MCF 10A (cell line): ENCODE measurements around the gene SLC9A7. TPM values are rescaled to one million over a fixed set of nuclear protein-coding genes. Genes with fewer than 3 reads are reported as not detected.

Experiments used
- BruUV-seq: library from RNA; stranded (reverse); fragments of 400-500 nt; replicated peaks from 2 replicates; lab custom pipeline; 2021; lab: Mats Ljungman, UMichigan
- CTCF ChIA-PET: fragments of 300-600 bp; sonication (Branson Sonifier 250); formaldehyde crosslinking; extraction: SDS; loops from one replicate; lab custom pipeline; 2021; ENCODE audit warnings: antibody characterized with exemption, inconsistent platforms; lab: Yijun Ruan, JAX
- POLR2A ChIA-PET: fragments of 300-600, 350-650 bp; sonication (Branson Sonifier 250); formaldehyde crosslinking; extraction: SDS; loops from one replicate; lab custom pipeline; 2020; ENCODE audit warnings: antibody characterized with exemption, inconsistent platforms; lab: Yijun Ruan, JAX
- DNase-seq: peaks from one replicate; pipeline ENCODE4 v3.0.0-alpha.2; 2018; ENCODE audit not compliant: unreplicated experiment
- H3K27ac Mint-ChIP-seq: one replicate; pipeline ENCODE4 v1.8.0; 2022; ENCODE audit warnings: mild to moderate bottlenecking, low read depth, mixed read lengths; ENCODE audit not compliant: unreplicated experiment
- H3K27me3 Mint-ChIP-seq: one replicate; pipeline ENCODE4 v1.8.0; 2022; ENCODE audit warnings: mixed read lengths; ENCODE audit not compliant: insufficient read depth, unreplicated experiment
- H3K36me3 Mint-ChIP-seq: one replicate; pipeline ENCODE4 v1.8.0; 2022; ENCODE audit warnings: mild to moderate bottlenecking, moderate library complexity, mixed read lengths; ENCODE audit not compliant: insufficient read depth, unreplicated experiment
- H3K4me1 Mint-ChIP-seq: one replicate; pipeline ENCODE4 v1.8.0; 2022; ENCODE audit warnings: mixed read lengths; ENCODE audit not compliant: insufficient read depth, unreplicated experiment
- H3K4me3 Mint-ChIP-seq: one replicate; pipeline ENCODE4 v1.8.0; 2022; ENCODE audit warnings: mild to moderate bottlenecking, moderate library complexity, mixed read lengths; ENCODE audit not compliant: unreplicated experiment
- H3K9me3 Mint-ChIP-seq: one replicate; pipeline ENCODE4 v1.8.0; 2022; ENCODE audit warnings: mixed read lengths; ENCODE audit not compliant: unreplicated experiment
- intact Hi-C: fragments of 100-400 bp; cut with micrococcal nuclease; formaldehyde crosslinking; loops from 2 replicates; pipeline ENCODE4 v1.14.1; 2022
- total RNA-seq: library from RNA; stranded (reverse); gene quantifications from 2 replicates; pipeline ENCODE4 v1.2.3, GENCODE V29; 2022
- TF ChIP-seq, protein P1 (sequence below): fragments of 200-600 bp; IDR thresholded peaks from one replicate; pipeline ENCODE4 v1.8.0; 2022; ENCODE audit warnings: antibody characterized with exemption, mild to moderate bottlenecking; ENCODE audit not compliant: unreplicated experiment

Gene SLC9A7
- total RNA-seq, 1 experiment from 2014 or later, result 28.3 TPM

GRCh38 chrX:46762963-46763362 is 4.0 kb upstream of the SLC9A7 start:
- Mint-ChIP-seq H3K27ac (no peak overlapping the region), H3K4me1 (no peaks in the 10 kb centered on the region), H3K4me3 (no peak overlapping the region), H3K36me3 (no peaks in the 10 kb centered on the region), H3K9me3 (no peaks in the 10 kb centered on the region), H3K27me3 (peaks cover 10% of the 10 kb centered on the region)
- POLR2A ChIA-PET, result interaction anchor here (0.6 kb wide), 1 partner anchor 760 kb away, joined by 3 read pairs; no protein-coding TSS in a partner anchor
- intact Hi-C loops, result no loop called here
- DNase-seq, result no peak
- TF ChIP-seq, protein P1, sequence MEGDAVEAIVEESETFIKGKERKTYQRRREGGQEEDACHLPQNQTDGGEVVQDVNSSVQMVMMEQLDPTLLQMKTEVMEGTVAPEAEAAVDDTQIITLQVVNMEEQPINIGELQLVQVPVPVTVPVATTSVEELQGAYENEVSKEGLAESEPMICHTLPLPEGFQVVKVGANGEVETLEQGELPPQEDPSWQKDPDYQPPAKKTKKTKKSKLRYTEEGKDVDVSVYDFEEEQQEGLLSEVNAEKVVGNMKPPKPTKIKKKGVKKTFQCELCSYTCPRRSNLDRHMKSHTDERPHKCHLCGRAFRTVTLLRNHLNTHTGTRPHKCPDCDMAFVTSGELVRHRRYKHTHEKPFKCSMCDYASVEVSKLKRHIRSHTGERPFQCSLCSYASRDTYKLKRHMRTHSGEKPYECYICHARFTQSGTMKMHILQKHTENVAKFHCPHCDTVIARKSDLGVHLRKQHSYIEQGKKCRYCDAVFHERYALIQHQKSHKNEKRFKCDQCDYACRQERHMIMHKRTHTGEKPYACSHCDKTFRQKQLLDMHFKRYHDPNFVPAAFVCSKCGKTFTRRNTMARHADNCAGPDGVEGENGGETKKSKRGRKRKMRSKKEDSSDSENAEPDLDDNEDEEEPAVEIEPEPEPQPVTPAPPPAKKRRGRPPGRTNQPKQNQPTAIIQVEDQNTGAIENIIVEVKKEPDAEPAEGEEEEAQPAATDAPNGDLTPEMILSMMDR, result no peak
- CTCF ChIA-PET, result interaction anchor here (0.6 to 1.9 kb wide), 2 partner anchors 34 to 70 kb away, joined by 3 to 5 read pairs; no protein-coding TSS in a partner anchor
- BruUV-seq, result no TSS peak

DNA sequence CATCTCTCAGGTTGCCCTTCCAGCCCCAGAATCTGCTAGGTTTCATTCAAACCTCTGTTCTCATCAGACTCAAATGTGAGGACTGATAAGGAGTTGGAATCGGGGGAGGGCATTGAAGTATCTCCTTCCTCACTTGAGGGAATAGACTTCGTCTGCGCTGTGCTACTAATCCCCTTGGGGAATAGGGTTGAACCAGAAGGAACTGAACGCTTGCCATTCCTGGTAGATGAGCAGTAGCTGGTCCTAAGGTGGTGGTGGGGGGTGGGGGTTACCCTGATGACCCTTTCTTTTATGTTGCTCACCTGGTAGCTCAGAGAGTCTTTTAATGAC is 692 bp upstream of the SLC9A7 start:
- CTCF ChIA-PET, result interaction anchor here (0.6 to 2.9 kb wide), 11 partner anchors 10 to 1416 kb away, joined by 3 to 33 read pairs (median 4); no protein-coding TSS in a partner anchor
- no peak for DNase-seq
- H3K27me3 Mint-ChIP-seq, result no peaks in the 10 kb centered on the region
- H3K27ac Mint-ChIP-seq, result peak overlapping the region; percentile 14
- H3K36me3 Mint-ChIP-seq, result peaks cover 5% of the 10 kb centered on the region
- peak overlapping the region; percentile 74 for H3K4me3 Mint-ChIP-seq
- TF ChIP-seq, protein P1, result no peak
- BruUV-seq, result no TSS peak
- no peaks in the 10 kb centered on the region for H3K9me3 Mint-ChIP-seq
- no peaks in the 10 kb centered on the region for H3K4me1 Mint-ChIP-seq
- POLR2A ChIA-PET, result interaction anchor here (0.8 to 1.5 kb wide), 5 partner anchors 8 to 333 kb away, joined by 3 to 6 read pairs (median 4); no protein-coding TSS in a partner anchor
- intact Hi-C loops, result loop anchor here (1.0 to 5.0 kb wide), 5 partner anchors 33 to 334 kb away; no protein-coding TSS in a partner anchor

DNA sequence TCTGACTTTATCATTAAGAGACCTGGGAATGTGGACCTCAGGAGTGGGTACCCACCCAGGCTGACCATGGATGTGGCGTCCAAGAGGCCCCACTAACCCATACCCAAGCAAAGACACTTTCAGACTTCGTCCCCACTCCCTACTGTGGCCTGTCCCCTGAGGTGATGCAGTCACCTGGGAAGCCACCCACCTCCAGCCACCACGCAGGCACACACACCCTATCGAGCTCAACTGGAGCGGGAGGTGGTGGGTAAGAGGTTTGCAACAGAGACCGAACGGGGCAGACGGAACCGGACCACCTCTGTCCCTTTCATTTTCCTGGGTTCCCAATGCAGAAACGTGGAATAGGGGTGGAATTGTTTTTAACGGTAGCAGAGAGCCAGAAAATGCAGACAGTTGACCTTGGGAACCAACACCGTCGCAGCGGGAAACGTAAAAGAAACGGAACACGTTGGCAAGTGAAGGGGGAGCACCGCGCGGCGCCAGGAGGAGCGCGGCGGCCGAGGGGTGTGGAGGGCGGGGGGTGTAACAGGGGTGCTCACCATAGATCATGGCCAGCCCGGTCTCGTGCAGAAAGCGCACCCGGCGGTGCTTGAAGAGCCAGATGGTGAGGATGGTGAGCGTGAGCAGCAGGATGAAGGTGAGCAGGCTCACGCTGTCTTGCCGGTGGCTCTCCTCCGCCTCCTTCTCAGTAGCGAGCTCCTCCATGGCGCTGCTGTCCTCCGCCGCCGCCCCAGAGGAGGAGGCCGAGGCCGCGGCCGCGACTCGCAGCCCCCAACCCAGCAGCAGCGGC is 559 bp downstream of the SLC9A7 start:
- H3K27ac Mint-ChIP-seq, result peak overlapping the region; percentile 24
- intact Hi-C loops, result loop anchor here (5.0 kb wide), 1 partner anchor 106 kb away; no protein-coding TSS in a partner anchor
- BruUV-seq, result no TSS peak
- CTCF ChIA-PET, result interaction anchor here (0.6 to 1.4 kb wide), 16 partner anchors 10 to 336 kb away, joined by 3 to 5 read pairs (median 3); no protein-coding TSS in a partner anchor
- peak; percentile 17 for DNase-seq
- H3K9me3 Mint-ChIP-seq, result no peaks in the 10 kb centered on the region
- peaks cover 6% of the 10 kb centered on the region for H3K36me3 Mint-ChIP-seq
- TF ChIP-seq, protein P1, result no peak
- H3K4me1 Mint-ChIP-seq, result no peaks in the 10 kb centered on the region
- POLR2A ChIA-PET, result interaction anchor here (0.7 to 2.5 kb wide), 12 partner anchors 11 to 433 kb away, joined by 3 to 15 read pairs (median 4); partner anchors contain the start of gene RP2
- peak overlapping the region; percentile 74 for H3K4me3 Mint-ChIP-seq
- no peaks in the 10 kb centered on the region for H3K27me3 Mint-ChIP-seq

DNA sequence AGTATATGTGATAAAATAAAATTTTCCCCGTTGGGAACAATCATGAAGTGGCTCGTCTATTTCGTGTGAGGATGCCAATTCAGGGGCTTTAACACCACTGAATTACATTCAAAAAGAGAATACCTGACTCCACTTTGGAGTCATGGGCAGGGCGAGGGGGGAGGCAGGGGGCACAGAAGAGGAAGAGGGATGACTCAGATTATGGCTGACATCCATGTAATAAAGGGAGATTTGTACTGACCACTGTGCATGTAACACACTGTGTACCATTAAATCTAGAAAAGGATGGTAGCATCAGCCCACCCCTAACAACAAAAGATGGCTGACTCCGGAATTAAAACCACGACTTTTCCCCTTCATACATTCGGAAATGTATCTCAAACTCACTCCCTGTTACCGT is 1.3 kb downstream of the SLC9A7 start:
- no peaks in the 10 kb centered on the region for H3K27me3 Mint-ChIP-seq
- no peaks in the 10 kb centered on the region for H3K4me1 Mint-ChIP-seq
- BruUV-seq, result TSS peak; percentile 25
- CTCF ChIA-PET, result interaction anchor here (0.6 to 1.4 kb wide), 5 partner anchors 37 to 337 kb away, joined by 3 read pairs; no protein-coding TSS in a partner anchor
- no peaks in the 10 kb centered on the region for H3K9me3 Mint-ChIP-seq
- intact Hi-C loops, result loop anchor here (5.0 kb wide), 1 partner anchor 105 kb away; no protein-coding TSS in a partner anchor
- peak overlapping the region; percentile 24 for H3K27ac Mint-ChIP-seq
- POLR2A ChIA-PET, result interaction anchor here (0.6 to 2.5 kb wide), 11 partner anchors 12 to 104 kb away, joined by 3 to 15 read pairs (median 4); partner anchors contain the start of gene RP2
- TF ChIP-seq, protein P1, result no peak
- peaks cover 6% of the 10 kb centered on the region for H3K36me3 Mint-ChIP-seq
- peak; percentile 32 for DNase-seq
- peak overlapping the region; percentile 74 for H3K4me3 Mint-ChIP-seq
